Calu3 (cell line): ENCODE results near the gene PRCD. TPM values are rescaled to one million over a fixed set of nuclear protein-coding genes. Genes with fewer than 3 reads are reported as not detected.
A peak's percentile ranks its signal among the peaks of the same experiment; 100 is the strongest.

Source experiments
- BruUV-seq: library from RNA; stranded (reverse); fragments of 400-500 nt; replicated peaks from 2 replicates; lab custom pipeline; 2021; lab: Mats Ljungman, UMichigan
- CTCF ChIA-PET: fragments of 300-600 bp; sonication (Branson Sonifier 250); formaldehyde crosslinking; loops from one replicate; lab custom pipeline; 2022; ENCODE audit warnings: antibody characterized with exemption; lab: Charles Lee
- DNase-seq: peaks from one replicate; pipeline ENCODE4 v3.0.0; 2022
- H3K27ac Mint-ChIP-seq: one replicate; pipeline ENCODE4 v1.8.0; 2022; ENCODE audit warnings: mixed read lengths; ENCODE audit not compliant: unreplicated experiment
- H3K27me3 Mint-ChIP-seq: one replicate; pipeline ENCODE4 v1.8.0; 2022; ENCODE audit warnings: mixed read lengths; ENCODE audit not compliant: unreplicated experiment
- H3K36me3 Mint-ChIP-seq: one replicate; pipeline ENCODE4 v1.8.0; 2022; ENCODE audit warnings: mild to moderate bottlenecking, moderate library complexity, mixed read lengths; ENCODE audit not compliant: insufficient read depth, unreplicated experiment
- H3K4me1 Mint-ChIP-seq: one replicate; pipeline ENCODE4 v1.8.0; 2022; ENCODE audit warnings: mild to moderate bottlenecking, low read depth, mixed read lengths; ENCODE audit not compliant: unreplicated experiment
- H3K4me3 Mint-ChIP-seq: one replicate; pipeline ENCODE4 v1.8.0; 2022; ENCODE audit warnings: mild to moderate bottlenecking, low read depth, moderate library complexity, mixed read lengths; ENCODE audit not compliant: unreplicated experiment
- H3K9me3 Mint-ChIP-seq: one replicate; pipeline ENCODE4 v1.8.0; 2022; ENCODE audit warnings: low read depth, mixed read lengths; ENCODE audit not compliant: unreplicated experiment
- intact Hi-C: fragments of 100-400 bp; cut with micrococcal nuclease; formaldehyde crosslinking; loops from one replicate; pipeline ENCODE4 v1.10.0; 2022; ENCODE audit not compliant: unreplicated experiment
- total RNA-seq: library from RNA; stranded (reverse); gene quantifications from 2 replicates; pipeline ENCODE4 v1.2.3, GENCODE V29; 2022
- TF ChIP-seq, protein P1 (sequence below): fragments of 200-600 bp; IDR thresholded peaks from one replicate; pipeline ENCODE4 v1.8.0; 2022; ENCODE audit warnings: antibody characterized with exemption; ENCODE audit not compliant: unreplicated experiment

The PRCD gene
- total RNA-seq, 1 experiment from 2014 or later = not detected

DNA sequence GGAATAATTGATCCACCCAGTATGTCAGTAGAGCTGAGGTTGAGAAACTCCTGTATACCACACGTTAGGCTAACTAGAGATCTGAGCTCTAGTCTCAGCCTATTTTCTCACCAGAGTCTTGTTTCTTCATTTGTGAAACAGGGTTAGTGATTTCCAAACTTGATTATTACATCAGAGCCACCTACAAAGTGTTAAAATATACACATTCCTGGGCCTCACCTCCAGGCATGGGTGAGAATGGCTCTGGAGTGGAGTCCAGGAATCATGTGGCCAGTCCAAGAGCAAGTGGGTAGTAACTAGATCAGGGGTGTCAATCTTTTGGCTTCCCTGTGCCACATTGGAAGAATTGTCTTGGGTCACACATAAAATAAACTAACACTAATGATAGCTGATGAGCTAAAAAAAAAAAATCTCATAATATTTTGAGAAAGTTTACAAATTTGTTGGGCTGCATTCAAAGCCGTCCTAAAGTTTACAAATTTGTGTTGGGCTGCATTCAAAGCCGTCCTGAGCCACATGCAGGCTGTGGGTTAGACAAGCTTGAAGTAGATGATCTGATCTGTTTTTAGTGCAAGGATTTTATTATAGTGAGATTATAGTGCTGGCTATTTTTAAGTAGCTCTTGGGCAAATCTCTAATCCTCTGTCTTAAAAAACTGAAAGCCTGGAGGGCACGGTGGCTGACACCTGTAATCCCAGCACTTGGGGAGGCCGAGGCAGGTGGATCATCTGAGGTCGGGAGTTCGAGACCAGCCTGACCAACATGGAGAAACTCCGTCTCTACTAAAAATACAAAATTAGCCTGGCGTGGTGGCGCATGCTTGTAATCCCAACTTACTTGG is 20.4 kb downstream of the PRCD start:
- intact Hi-C loops = no loop called here
- H3K36me3 Mint-ChIP-seq = peaks cover 84% of the 10 kb centered on the region
- no peaks in the 10 kb centered on the region for H3K27me3 Mint-ChIP-seq
- DNase-seq = no peak
- TF ChIP-seq, protein P1, sequence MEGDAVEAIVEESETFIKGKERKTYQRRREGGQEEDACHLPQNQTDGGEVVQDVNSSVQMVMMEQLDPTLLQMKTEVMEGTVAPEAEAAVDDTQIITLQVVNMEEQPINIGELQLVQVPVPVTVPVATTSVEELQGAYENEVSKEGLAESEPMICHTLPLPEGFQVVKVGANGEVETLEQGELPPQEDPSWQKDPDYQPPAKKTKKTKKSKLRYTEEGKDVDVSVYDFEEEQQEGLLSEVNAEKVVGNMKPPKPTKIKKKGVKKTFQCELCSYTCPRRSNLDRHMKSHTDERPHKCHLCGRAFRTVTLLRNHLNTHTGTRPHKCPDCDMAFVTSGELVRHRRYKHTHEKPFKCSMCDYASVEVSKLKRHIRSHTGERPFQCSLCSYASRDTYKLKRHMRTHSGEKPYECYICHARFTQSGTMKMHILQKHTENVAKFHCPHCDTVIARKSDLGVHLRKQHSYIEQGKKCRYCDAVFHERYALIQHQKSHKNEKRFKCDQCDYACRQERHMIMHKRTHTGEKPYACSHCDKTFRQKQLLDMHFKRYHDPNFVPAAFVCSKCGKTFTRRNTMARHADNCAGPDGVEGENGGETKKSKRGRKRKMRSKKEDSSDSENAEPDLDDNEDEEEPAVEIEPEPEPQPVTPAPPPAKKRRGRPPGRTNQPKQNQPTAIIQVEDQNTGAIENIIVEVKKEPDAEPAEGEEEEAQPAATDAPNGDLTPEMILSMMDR = no peak
- BruUV-seq = no TSS peak
- CTCF ChIA-PET = interaction anchor here (0.6 kb wide), 2 partner anchors 52 to 376 kb away, joined by 3 to 6 read pairs; no protein-coding TSS in a partner anchor
- H3K4me1 Mint-ChIP-seq = peaks cover 8% of the 10 kb centered on the region
- peak overlapping the region; percentile 91 for H3K4me3 Mint-ChIP-seq
- no peaks in the 10 kb centered on the region for H3K9me3 Mint-ChIP-seq
- peak overlapping the region; percentile 44 for H3K27ac Mint-ChIP-seq

DNA sequence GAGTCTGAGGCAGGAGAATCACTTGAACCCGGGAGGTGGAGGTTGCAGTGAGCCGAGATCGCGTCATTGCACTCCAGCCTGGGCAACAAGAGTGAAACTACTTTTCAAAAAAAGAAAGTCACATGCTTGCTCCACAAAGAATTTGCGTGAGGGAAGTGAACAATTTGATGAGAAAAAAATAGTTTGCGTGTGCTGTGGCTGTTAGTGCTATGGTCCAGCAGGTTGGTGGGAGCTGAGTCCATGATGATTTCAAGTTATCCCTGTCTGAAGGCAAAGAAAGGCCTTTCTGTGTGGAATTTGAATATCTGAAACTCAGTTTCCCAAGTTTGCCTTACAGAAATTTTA is 21.0 kb downstream of the PRCD start:
- TF ChIP-seq, protein P1 = no peak

DNA sequence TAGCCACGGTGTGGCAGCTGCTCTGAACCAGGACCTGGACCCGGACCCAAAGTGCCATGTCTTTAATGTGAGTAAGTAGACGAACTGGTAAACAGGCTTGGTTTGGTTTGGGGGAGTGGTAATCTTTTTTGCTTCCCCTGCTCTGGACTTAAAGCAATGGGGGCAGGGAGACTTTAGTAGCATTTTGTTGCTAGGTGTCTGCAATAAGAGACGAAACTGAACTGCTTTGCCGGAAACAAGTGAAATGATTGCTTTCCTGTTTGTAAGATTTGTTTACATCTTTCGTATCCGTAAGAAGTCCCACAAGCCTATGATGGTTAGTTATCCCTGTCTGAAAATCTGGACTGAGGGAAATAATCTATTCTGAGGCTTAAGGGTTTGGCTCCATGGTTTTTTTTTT is 21.5 kb downstream of the PRCD start:
- H3K27me3 Mint-ChIP-seq = no peaks in the 10 kb centered on the region
- H3K4me1 Mint-ChIP-seq = peaks cover 19% of the 10 kb centered on the region
- H3K4me3 Mint-ChIP-seq = peak overlapping the region; percentile 12
- BruUV-seq = no TSS peak
- no peaks in the 10 kb centered on the region for H3K9me3 Mint-ChIP-seq
- TF ChIP-seq, protein P1 = no peak
- peaks cover 94% of the 10 kb centered on the region for H3K36me3 Mint-ChIP-seq
- H3K27ac Mint-ChIP-seq = no peak overlapping the region
- intact Hi-C loops = no loop called here
- CTCF ChIA-PET = no interaction called here
- DNase-seq = no peak

More for the DNA sequence above, 21.0 kb downstream of the PRCD start:
- Mint-ChIP-seq H3K27me3 (no peaks in the 10 kb centered on the region), H3K36me3 (peaks cover 90% of the 10 kb centered on the region), H3K4me3 (no peak overlapping the region), H3K27ac (no peak overlapping the region), H3K4me1 (peaks cover 14% of the 10 kb centered on the region), H3K9me3 (no peaks in the 10 kb centered on the region)
- no TSS peak for BruUV-seq
- CTCF ChIA-PET = no interaction called here
- DNase-seq = no peak
- intact Hi-C loops = no loop called here

DNA sequence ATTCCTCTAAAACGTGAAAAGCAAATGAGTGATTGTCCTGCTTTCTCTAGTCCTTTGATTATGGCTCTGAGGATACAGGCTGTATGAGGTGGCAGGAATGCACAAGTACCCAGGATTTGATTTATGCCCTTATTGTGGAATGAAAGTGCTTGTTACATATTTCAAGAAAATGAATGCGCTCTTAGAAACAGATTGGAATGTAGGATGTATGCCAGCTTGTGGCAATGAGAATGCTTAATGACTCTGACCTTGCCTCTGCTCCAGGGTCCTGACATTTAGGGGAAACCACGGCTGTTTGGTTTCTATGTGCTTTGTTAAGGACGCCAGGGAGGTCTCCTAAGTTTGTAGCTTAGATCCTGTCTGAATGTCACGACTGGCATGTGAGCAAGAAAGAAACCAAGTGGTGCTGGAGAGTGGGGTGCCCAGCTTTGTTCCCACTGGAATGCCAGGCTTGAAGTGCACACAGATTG is 22.0 kb downstream of the PRCD start:
- H3K4me3 Mint-ChIP-seq = peak overlapping the region; percentile 12
- peaks cover 94% of the 10 kb centered on the region for H3K36me3 Mint-ChIP-seq
- CTCF ChIA-PET = interaction anchor here (0.7 kb wide), 1 partner anchor 65 kb away, joined by 4 read pairs; no protein-coding TSS in a partner anchor
- peaks cover 24% of the 10 kb centered on the region for H3K4me1 Mint-ChIP-seq
- no peak for DNase-seq
- no peaks in the 10 kb centered on the region for H3K9me3 Mint-ChIP-seq
- no TSS peak for BruUV-seq
- intact Hi-C loops = no loop called here
- no peaks in the 10 kb centered on the region for H3K27me3 Mint-ChIP-seq
- no peak overlapping the region for H3K27ac Mint-ChIP-seq
- TF ChIP-seq, protein P1 = no peak
